Hepatocyte (in vitro differentiated cells): ENCODE results near the gene ERC2. TPM values are rescaled to one million over a fixed set of nuclear protein-coding genes. Genes with fewer than 3 reads are reported as not detected.

Experiments
- DNase-seq: peaks from one replicate; pipeline ENCODE4 v3.0.0-alpha.2; 2016; ENCODE audit warnings: low spot score
- H2AFZ ChIP-seq: fragments of 200-600 bp; sonication (generic); 2 replicates; pipeline ENCODE4 v1.6.0; 2016; ENCODE audit warnings: antibody characterized with exemption, mild to moderate bottlenecking
- H3K27ac ChIP-seq: fragments of 200-600 bp; sonication (generic); 2 replicates; pipeline ENCODE4 v1.5.1; 2016; ENCODE audit warnings: mild to moderate bottlenecking
- H3K27me3 ChIP-seq: fragments of 200-600 bp; sonication (generic); 2 replicates; pipeline ENCODE4 v1.6.1; 2016
- H3K36me3 ChIP-seq: fragments of 200-600 bp; sonication (generic); replicated peaks from 2 replicates; pipeline ENCODE4 v1.5.1; 2016; ENCODE audit warnings: low read depth; ENCODE audit not compliant: insufficient read depth
- H3K4me1 ChIP-seq: fragments of 200-600 bp; sonication (generic); 2 replicates; pipeline ENCODE4 v1.5.1; 2016; ENCODE audit warnings: mild to moderate bottlenecking, moderate library complexity; ENCODE audit not compliant: insufficient read depth
- H3K4me2 ChIP-seq: fragments of 200-600 bp; sonication (generic); 2 replicates; pipeline ENCODE4 v1.6.0; 2016
- H3K4me3 ChIP-seq: fragments of 200-600 bp; sonication (generic); 2 replicates; pipeline ENCODE4 v1.5.1; 2016; ENCODE audit warnings: mild to moderate bottlenecking
- H3K79me2 ChIP-seq: fragments of 200-600 bp; sonication (generic); 2 replicates; pipeline ENCODE4 v1.6.0; 2017; ENCODE audit warnings: mild to moderate bottlenecking
- H3K9me2 ChIP-seq: fragments of 200-600 bp; sonication (generic); replicated peaks from 2 replicates; pipeline ENCODE4 v1.6.0; 2017; ENCODE audit warnings: mild to moderate bottlenecking; ENCODE audit not compliant: insufficient read depth
- H3K9me3 ChIP-seq: fragments of 200-600 bp; sonication (generic); 2 replicates; pipeline ENCODE4 v1.5.1; 2016; ENCODE audit warnings: low read depth, mild to moderate bottlenecking
- H4K20me1 ChIP-seq: fragments of 200-600 bp; sonication (generic); 2 replicates; pipeline ENCODE4 v1.6.0; 2016; ENCODE audit warnings: mild to moderate bottlenecking; ENCODE audit not compliant: insufficient read depth, poor library complexity, severe bottlenecking
- EZH2 ChIP-seq: fragments of 200-600 bp; sonication (generic); IDR thresholded peaks from 2 replicates; pipeline ENCODE4 v1.6.1; 2016; ENCODE audit warnings: antibody characterized with exemption, mild to moderate bottlenecking, borderline replicate concordance
- EZH2phosphoT487 ChIP-seq: fragments of 200-600 bp; sonication (generic); IDR thresholded peaks from one replicate; pipeline ENCODE4 v1.6.1; 2018; ENCODE audit warnings: antibody characterized with exemption, mild to moderate bottlenecking, low read depth, moderate library complexity; ENCODE audit not compliant: unreplicated experiment, severe bottlenecking
- WGBS: methylation state at CpG from one replicate; pipeline ENCODE4 v1.1.6; 2016; ENCODE audit warnings: low lambda C conversion rate; ENCODE audit errors: missing lambda C conversion rate; 5-methylcytosine and 5-hydroxymethylcytosine counted together
- polyA plus RNA-seq: library from polyadenylated mRNA; unstranded; fragments of >200 nt; fragmentation: Nextera tagmentation; extraction: Ambion mirVana; gene quantifications from 2 replicates; pipeline ENCODE4 v1.2.1, GENCODE V29; 2016
- total RNA-seq: library from RNA; depleted of rRNA; stranded (reverse); fragments of >200 nt; gene quantifications from 2 replicates; pipeline ENCODE4 v1.2.3, GENCODE V29; 2014
- TF ChIP-seq, protein P1 (sequence below): fragments of 200-600 bp; sonication (generic); IDR thresholded peaks from 2 replicates; pipeline ENCODE4 v1.5.1; 2016; ENCODE audit warnings: antibody characterized with exemption, mild to moderate bottlenecking; ENCODE audit not compliant: poor library complexity

ERC2 gene
- total and polyA plus RNA-seq, 2 experiments from 2014 or later, result 1.2 to 5.3 TPM

DNA sequence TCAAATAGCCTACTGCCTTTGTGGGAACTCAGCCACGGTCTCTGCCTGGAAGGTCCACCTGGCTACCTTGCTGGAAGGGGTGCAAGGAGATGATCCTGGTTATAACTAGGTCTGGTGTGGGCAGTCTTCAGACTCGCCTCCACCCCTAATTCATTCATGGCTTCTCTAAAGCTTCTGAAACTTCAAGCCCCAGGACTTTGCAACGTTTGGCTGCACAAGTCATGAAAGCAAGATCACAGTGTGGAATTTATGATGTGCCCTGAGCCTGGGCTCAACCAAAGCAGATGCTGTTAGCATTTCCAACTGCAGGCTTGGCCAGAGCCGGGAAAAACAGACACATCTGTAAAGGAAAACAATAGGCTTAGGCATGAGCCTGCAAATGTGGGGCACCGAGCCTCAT lies 780.7 kb downstream of the ERC2 start:
- no peaks in the 10 kb centered on the region for H3K36me3 ChIP-seq
- no peaks in the 10 kb centered on the region for H3K79me2 ChIP-seq
- H3K27ac ChIP-seq, result no peak overlapping the region
- peaks cover 9% of the 10 kb centered on the region for H3K4me1 ChIP-seq
- TF ChIP-seq, protein P1, sequence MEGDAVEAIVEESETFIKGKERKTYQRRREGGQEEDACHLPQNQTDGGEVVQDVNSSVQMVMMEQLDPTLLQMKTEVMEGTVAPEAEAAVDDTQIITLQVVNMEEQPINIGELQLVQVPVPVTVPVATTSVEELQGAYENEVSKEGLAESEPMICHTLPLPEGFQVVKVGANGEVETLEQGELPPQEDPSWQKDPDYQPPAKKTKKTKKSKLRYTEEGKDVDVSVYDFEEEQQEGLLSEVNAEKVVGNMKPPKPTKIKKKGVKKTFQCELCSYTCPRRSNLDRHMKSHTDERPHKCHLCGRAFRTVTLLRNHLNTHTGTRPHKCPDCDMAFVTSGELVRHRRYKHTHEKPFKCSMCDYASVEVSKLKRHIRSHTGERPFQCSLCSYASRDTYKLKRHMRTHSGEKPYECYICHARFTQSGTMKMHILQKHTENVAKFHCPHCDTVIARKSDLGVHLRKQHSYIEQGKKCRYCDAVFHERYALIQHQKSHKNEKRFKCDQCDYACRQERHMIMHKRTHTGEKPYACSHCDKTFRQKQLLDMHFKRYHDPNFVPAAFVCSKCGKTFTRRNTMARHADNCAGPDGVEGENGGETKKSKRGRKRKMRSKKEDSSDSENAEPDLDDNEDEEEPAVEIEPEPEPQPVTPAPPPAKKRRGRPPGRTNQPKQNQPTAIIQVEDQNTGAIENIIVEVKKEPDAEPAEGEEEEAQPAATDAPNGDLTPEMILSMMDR, result no peak
- no peak for TF ChIP-seq EZH2phosphoT487
- no peak for TF ChIP-seq EZH2
- peaks cover 12% of the 10 kb centered on the region for H3K27me3 ChIP-seq
- no peak overlapping the region for H3K4me3 ChIP-seq
- H4K20me1 ChIP-seq, result no peaks in the 10 kb centered on the region
- 53% methylated on average over 5 of the region's 5 CpGs for WGBS
- H3K9me3 ChIP-seq, result no peaks in the 10 kb centered on the region
- H3K9me2 ChIP-seq, result no peaks in the 10 kb centered on the region
- DNase-seq, result no peak
- no peak overlapping the region for H3K4me2 ChIP-seq
- H2AFZ ChIP-seq, result no peak overlapping the region

DNA sequence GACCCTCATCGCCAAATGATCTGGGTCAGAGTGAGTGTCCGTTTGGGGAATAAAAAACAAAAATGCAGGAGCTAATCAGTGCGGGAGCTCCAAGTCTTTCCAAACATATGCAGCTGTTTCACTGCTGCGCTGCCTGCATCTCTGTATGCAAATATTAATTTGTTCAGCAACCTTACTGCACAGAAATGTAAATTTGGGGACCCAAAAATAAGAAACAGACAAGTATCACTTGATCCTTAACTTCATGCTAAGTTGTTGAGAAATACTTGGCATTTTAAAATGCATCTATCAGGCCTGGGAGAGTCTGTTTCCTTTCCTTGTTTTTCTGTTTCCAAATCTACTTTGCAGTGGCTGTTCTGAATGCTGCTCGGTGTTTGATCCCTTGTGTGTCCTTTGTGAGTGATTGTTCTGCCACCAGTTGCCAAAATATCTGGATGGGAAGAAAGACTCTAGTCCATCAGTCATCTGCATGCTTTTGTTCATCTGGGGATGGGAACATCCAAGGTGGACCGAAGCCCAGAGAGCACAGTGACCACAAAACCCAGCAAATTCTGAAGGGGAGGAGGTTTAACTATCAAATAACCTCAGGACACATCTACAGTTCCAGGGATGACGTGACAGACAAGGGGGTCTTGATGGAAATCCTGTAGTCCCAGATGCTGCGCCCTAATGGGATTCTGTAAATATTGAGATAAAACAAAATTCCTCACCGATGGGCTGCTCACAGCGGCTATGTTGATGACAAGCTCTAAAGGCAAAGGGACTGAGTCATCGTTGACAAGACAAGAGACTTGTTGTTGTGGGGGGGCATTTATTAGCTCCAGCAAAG lies 781.6 kb downstream of the ERC2 start:
- WGBS, result 61% methylated on average over 11 of the region's 11 CpGs
- H3K27ac ChIP-seq, result no peak overlapping the region
- peaks cover 9% of the 10 kb centered on the region for H3K4me1 ChIP-seq
- no peak overlapping the region for H3K4me3 ChIP-seq
- H3K9me2 ChIP-seq, result no peaks in the 10 kb centered on the region
- peaks cover 12% of the 10 kb centered on the region for H3K27me3 ChIP-seq
- no peak overlapping the region for H2AFZ ChIP-seq
- H3K9me3 ChIP-seq, result no peaks in the 10 kb centered on the region
- H3K4me2 ChIP-seq, result peak overlapping the region; percentile 11
- no peak for TF ChIP-seq EZH2phosphoT487
- H3K79me2 ChIP-seq, result no peaks in the 10 kb centered on the region
- H4K20me1 ChIP-seq, result no peaks in the 10 kb centered on the region
- no peaks in the 10 kb centered on the region for H3K36me3 ChIP-seq
- DNase-seq, result no peak

DNA sequence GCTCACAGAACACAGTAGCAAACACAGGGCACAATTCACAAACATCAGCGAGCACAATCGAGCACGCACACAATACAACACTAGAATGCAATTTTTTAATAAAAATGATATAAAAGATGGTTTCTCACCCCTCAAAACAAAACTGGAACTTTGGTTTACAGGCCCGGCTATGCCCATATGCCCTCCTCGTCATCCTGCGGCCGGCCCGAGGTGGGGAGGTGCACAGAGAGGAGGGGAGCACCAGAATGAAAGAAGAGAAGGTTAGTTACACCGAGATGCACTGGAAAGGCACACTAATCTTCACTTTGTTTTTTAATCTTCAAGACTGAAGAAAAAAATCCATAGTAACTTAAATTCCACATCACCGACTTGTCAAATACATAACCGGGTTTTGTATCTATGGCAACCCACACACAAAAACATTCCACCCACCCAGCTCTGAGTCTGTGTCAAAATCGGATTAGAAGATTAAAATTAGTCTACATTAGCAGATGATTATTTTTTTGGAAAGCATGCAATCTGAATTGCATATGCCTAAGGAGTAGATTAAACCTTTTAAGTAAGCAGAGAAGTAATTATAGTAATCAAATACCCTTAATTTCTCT lies 784.5 kb downstream of the ERC2 start:
- Histone ChIP-seq H3K36me3 (no peaks in the 10 kb centered on the region), H3K9me3 (no peaks in the 10 kb centered on the region), H3K27ac (no peak overlapping the region), H2AFZ (no peak overlapping the region), H3K9me2 (no peaks in the 10 kb centered on the region), H3K27me3 (peaks cover 5% of the 10 kb centered on the region), H3K4me2 (no peak overlapping the region), H3K4me3 (no peak overlapping the region), H4K20me1 (no peaks in the 10 kb centered on the region), H3K79me2 (no peaks in the 10 kb centered on the region), H3K4me1 (peaks cover 17% of the 10 kb centered on the region)
- WGBS, result 87% methylated on average over 12 of the region's 12 CpGs
- DNase-seq, result no peak
- TF ChIP-seq EZH2phosphoT487 (no peak), EZH2 (no peak)
- TF ChIP-seq, protein P1, result no peak

DNA sequence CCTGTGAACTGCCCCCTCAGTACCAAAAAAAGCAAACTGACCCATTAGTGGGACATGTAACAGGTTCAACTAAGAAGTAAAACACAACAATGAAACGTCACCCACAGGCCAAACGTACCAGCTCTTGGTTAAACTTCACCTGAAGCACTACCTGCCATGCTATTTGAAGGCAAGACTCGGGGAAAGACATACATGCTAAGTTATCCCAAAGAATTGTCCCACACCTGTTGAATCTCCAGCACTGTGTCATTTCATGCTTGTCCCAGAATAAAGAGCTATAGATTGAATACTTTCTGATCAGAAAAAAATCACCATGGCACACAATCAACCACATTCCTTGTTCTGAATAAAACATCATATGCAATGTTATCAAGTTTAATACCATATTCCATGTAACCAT lies 785.8 kb downstream of the ERC2 start:
- TF ChIP-seq, protein P1, result no peak
- TF ChIP-seq EZH2, result no peak
- TF ChIP-seq EZH2phosphoT487, result no peak
- Histone ChIP-seq H3K79me2 (no peaks in the 10 kb centered on the region), H3K36me3 (no peaks in the 10 kb centered on the region), H4K20me1 (no peaks in the 10 kb centered on the region), H3K4me3 (no peak overlapping the region), H3K9me2 (no peaks in the 10 kb centered on the region), H3K27me3 (peaks cover 4% of the 10 kb centered on the region), H3K4me1 (peaks cover 17% of the 10 kb centered on the region), H3K27ac (no peak overlapping the region), H3K4me2 (no peak overlapping the region), H2AFZ (no peak overlapping the region), H3K9me3 (no peaks in the 10 kb centered on the region)
- DNase-seq, result no peak
- 95% methylated on average over 3 of the region's 3 CpGs for WGBS
